AG09319 (cell line): ENCODE data around the gene MELTF.

Experiments used
- DNase-seq: peaks from one replicate; pipeline ENCODE4 v3.0.0-alpha.2; 2010; ENCODE audit warnings: low read depth; ENCODE audit errors: extremely low read depth
- TF ChIP-seq, protein P1 (sequence below): IDR thresholded peaks from 2 replicates; pipeline ENCODE4 v1.5.1; 2011; ENCODE audit warnings: low read depth, mild to moderate bottlenecking, inconsistent platforms, low read length, moderate library complexity

MELTF gene

DNA sequence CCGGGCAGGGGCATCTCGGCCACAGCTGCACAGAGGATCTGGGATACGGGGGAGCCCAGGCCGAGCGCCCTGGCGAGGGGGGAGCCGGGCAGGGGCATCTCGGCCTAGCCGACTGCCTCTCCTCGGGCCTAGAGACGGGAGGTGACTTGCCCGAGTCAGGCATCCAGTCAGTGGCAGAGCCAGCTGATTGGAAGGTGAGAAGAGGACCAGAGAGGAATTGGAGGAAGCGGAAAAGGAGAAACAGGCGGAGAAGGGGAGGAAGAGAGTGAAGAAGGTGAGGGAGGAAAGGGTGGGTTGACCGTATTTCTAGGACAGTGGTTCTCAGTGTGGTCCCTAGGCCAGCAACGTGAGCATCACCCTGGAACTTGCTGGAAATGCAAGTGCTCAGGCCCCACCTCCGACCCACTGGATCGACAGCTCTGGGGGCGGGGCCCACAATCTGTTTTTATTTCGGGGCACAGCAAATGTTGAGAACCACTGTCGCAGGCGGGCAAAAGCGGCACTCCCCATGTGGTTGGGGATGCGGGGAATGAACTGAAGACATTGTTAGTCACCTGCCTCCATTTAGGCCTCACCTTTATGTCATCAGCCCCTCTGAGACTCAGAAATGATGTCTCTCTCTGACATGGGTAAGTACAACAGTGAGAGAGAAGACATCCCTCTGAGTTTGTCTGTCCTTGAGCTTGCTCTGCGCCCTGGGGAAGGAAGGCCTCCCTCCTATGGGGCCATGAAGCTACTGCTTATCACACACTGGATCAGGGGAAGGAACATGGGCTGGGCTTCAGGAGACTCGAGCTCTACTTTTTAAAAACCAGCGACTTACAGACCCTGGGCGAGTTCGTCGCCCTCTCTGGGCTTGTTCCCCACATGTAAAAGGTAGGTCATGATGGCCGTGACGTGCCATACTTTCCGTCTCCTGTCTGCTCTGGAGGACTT, 1.0 kb upstream of the MELTF start:
- TF ChIP-seq, protein P1, sequence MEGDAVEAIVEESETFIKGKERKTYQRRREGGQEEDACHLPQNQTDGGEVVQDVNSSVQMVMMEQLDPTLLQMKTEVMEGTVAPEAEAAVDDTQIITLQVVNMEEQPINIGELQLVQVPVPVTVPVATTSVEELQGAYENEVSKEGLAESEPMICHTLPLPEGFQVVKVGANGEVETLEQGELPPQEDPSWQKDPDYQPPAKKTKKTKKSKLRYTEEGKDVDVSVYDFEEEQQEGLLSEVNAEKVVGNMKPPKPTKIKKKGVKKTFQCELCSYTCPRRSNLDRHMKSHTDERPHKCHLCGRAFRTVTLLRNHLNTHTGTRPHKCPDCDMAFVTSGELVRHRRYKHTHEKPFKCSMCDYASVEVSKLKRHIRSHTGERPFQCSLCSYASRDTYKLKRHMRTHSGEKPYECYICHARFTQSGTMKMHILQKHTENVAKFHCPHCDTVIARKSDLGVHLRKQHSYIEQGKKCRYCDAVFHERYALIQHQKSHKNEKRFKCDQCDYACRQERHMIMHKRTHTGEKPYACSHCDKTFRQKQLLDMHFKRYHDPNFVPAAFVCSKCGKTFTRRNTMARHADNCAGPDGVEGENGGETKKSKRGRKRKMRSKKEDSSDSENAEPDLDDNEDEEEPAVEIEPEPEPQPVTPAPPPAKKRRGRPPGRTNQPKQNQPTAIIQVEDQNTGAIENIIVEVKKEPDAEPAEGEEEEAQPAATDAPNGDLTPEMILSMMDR: no peak
- no peak for DNase-seq

DNA sequence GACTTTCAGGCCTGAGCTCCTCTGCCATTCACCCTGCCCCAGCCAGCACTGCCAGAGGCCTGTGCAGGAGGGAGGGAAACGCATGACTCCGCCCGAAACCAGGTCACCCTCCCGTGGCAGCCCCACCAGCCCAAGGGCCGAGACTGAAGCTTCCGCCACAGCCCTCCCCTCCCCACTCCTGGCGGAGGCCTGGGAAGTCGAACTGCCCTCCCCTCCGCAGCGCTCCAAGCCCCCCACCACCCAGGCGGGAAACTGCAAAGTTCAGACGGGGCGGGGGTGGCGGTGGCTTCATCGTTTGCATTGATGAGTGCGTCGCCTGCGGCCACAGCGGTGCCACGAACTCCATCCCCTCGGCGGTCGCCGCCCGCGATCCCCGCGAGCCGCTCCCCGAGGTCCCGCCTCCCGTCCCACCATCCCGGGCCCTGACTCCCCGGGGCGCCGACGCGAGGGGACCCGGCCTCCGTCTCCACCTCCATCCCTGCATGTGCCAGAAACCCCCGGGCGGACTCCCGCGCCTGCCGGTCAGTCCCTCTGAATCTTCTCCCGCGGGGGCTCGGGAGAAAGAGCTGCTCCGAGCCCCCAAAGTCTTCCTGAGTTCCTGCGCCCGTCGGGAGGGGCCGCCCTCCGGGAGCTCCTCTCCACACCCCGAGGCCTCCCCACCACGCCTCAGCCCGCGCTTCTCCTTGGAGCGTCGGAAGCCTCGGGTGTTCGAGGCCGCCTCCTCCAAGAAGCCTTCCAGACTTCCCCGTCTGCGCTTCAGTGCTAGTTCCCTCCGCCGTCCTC, 698 bp downstream of the MELTF start:
- DNase-seq: no peak
- TF ChIP-seq, protein P1: no peak

DNA sequence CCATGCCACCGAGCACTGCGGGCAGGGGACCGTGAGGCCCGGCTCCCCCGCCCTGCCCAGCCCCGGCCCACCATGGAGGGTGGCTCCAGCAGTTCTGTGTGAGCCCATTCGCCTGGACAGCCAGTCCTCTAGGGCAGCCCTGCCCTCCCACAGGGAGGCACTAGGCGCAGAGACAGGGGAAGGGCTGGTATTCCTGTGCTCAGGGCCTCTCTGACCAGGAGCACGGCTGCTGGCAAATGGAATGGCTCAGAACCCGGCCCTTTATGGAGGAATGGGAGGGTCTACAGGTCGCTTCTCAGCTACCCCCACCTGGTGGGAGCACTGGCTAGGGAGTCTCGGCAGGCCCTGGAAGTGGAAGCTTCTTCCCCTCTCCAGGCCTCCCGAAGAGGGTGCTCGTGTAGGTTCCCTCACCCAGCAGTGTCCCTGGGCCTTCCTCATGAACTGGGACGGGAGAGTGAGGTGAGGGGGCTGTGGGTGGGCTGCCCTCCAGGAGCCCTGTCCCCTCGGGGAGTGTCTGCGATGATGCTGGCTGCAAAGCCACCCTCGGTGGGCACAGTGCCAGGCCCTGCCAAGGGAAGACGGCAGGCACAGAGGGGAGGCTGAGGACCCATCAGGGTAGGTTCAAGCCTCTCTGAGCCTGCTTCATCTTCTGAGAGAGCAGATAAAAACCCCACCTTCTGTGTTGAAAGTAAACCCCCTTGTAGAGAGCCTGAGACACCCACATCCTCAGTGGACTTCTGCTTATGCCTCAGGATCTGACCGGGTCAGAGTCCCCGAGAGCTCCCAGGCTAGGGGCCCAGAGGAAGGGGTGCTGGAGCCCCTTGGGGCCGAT, 1.5 kb downstream of the MELTF start:
- TF ChIP-seq, protein P1: no peak
- no peak for DNase-seq

DNA sequence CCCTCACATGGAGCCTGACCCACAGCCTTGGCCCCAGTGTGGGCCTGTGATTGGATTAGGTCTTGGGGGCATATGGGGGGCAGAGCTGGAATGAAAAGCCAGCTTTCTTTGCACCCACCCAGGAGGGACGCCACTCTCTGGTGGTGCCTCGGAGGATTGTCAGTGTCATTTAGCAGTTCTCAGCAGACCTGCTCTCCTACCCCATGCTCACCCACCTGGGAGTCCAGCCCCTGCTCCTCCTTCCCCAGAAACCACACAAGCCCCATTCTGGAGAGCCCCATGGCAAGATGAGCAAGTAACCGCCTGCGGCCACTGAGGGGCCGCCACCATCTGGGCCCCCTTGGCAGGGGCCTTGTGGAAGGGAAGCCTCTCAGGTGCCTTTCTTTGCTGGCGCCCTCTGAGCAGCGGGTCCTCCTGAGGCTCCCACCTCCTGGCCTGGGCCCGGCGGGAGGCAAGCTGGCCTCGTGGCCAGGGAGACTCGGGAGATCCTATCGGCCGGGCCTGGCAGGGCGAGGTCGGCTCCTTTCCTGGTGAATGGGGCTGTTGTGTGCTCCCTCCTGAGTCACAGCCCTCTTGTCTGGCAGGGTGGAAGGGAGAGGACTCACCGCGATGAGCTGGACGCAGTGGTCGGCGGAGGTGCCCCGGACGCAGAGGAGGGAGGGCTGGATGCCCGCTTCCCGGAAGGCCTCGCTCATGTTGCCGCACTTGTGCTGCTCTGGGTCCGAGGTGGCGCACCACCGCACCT, 2.3 kb downstream of the MELTF start:
- TF ChIP-seq, protein P1: no peak
- DNase-seq: no peak

DNA sequence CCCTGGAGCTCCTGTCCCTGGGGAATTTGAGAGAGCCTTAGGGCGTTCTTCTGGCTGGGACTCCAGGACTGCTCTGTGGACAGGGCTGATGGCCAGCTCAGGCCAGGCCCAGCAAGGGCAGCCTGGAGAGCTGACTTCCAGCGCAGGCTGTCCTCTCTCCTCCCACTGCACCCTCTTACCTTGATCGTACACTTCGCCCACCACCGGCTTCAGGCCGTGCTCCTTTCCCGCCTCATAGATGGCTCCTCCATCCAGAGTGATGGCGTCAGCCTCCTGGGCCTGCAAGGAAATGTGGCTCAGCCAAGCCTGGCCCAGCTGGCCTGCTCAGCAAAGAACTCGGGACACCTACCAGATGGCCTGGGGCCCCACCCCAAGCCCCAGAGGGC, 3.1 kb downstream of the MELTF start:
- no peak for DNase-seq
- TF ChIP-seq, protein P1: no peak

DNA sequence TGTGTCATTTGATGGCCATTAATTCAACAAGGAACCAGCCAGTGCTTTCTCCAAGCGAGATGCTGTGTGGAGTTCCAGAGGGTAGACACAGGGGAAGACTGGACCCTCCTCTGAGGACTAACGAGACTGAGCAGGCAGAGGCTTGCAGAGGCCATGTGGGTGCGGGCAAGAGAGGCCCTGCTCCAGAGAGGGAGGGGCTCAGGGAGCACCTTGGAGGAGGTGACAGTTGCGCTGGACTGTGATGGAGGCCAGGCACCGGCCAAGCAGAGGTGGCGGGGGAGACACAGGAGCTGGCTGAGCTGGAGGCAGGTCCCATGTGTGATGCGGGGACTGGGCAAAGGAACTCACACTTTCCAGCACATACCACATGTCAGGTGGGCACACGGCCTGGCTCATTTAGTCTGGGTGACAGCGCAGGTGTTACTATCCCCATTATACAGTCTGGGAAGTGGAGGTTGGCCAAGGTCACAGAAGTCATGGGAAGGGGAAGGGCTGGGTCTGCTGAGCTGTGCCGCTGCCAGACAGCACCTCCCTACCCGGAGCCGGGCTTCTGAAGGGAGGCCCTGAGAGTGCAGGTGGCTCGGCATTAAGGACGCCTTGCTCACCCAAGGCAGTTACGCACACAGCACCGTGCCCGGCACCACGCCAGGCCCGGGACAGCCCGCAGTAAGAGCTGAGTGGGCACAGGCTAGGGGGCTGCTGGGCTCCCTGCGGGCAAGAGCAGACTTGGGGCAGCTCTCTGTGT, 3.7 kb downstream of the MELTF start:
- no peak for DNase-seq
- TF ChIP-seq, protein P1: no peak
